Activated CD4-positive, alpha-beta T cell treated with anti-CD3 and anti-CD28 coated beads for 48 hours (primary cell): ENCODE data around the gene LAMA3.
A peak's percentile ranks its signal among the peaks of the same experiment; 100 is the strongest.

Experiments
- DNase-seq: peaks from one replicate; pipeline ENCODE4 v3.0.0-alpha.2; 2020

The LAMA3 gene

DNA sequence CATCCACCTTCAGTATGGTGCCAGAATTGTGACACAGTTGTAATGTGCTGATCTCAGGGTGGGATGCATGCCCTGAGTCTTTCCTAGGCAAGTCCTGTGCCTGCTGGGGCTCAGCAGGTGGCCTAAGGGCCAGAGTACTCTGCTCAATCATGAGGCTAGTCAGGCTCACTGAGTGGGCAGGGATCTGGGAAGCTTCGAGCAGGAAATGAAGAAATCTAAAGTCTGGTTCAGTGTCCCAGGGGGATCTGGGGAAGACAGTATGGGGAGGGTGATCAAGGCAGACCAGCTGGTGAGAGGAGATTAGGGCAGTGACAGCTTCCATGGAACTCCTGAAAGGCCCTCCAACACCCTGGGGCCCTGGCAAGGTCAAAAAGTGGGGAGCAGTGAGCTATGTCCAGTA, 17.7 kb upstream of the LAMA3 start:
- DNase-seq = no peak

DNA sequence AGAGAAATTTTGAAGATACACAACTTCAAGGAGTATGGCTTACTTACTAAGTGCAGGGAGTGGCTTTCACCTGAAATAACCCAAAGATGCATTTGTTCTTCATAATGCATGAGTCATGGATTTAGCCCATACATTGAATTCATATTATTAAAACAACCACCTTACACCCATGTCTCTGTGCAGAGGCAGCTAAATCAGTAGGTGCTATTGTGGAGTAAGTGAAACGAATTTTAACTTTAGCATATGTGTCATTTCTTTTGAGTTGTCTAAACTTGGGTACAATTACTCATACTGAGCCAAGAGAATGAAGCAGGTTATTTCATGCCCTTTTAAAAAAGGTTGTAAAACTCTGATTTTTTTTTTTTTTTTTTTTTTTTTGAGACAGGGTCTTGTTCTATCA, 15.5 kb upstream of the LAMA3 start:
- DNase-seq = peak; percentile 23

- no peak for DNase-seq
These were observed 14.0 kb upstream of the LAMA3 start for GRCh38 chr18:23675236-23675635.

DNA sequence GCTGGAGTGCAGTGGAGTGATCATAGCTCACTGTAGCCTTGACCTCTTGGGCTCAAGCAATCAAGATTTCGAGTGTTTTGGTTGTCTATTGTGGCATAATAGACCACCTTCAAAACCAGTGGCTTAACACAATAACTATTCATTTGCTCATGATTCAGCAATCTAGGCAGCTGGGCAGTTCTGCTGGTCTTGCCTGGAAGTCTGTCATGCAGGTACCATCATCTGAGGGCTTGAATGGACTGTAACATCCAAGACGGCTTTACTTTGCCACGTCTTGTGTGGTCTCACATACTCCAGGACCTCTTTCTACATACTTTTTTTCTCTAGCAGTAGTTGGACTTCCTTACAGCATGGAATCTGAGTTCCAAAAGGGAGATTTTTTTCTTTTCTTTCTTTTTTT, 13.4 kb upstream of the LAMA3 start:
- DNase-seq = no peak

DNA sequence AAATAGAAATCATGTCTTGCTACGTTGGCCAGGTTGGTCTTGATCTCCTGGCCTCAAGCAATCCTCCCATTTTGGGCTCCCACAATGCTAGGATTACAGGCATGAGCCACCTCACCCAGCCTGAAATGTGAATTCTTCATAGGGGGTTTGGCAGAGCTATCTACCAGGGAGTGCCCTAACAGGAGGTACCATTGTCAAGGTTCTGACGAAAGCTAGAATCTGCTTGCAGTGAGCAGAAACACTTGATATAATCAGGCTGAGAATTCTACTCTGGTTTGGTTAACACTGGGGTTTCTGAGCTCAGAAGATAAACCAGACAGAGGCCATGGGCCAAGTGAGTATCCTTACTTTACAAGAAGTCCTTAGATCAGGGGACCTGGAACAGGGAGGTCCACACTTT, 7.2 kb upstream of the LAMA3 start:
- no peak for DNase-seq

GRCh38 chr18:23682472-23682871, 6.8 kb upstream of the LAMA3 start:
- no peak for DNase-seq

DNA sequence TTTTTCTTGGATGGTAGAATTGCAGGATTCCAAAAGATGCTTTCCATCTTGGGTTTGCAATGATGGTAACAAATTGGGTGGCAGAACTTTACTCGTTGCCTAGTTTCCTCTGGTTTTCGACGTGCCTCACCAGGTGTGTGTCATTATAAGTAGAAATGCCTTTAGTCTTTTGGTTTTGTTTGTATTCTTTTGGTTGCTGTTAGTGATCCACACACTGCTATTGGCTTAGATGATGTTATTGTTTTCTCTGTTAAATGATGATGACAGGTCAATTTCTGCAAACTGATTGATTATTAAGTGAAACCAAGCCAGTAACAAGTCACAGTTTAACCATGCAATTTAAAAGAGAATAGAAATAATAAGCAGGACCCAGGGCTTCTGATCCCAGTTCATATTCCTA, 6.1 kb upstream of the LAMA3 start:
- no peak for DNase-seq

DNA sequence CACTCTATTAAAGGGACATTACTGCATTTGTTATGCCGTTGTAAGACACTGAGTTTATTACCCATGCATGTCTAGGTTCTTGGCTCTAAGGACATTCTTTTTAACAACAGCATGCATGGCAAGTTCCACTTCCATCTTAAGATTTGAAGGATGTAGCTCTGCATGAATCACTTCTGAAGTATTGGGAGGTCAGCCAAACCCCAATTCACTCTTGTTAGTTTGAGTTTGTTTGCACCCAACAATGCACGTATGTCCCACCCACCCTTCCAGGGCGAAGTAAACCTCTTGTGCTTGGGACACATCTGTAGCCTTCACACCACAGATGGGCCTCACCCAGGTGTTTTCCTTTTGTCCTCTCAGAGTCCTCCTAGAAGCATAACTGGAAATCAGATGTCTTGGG, 5.6 kb upstream of the LAMA3 start:
- no peak for DNase-seq

DNA sequence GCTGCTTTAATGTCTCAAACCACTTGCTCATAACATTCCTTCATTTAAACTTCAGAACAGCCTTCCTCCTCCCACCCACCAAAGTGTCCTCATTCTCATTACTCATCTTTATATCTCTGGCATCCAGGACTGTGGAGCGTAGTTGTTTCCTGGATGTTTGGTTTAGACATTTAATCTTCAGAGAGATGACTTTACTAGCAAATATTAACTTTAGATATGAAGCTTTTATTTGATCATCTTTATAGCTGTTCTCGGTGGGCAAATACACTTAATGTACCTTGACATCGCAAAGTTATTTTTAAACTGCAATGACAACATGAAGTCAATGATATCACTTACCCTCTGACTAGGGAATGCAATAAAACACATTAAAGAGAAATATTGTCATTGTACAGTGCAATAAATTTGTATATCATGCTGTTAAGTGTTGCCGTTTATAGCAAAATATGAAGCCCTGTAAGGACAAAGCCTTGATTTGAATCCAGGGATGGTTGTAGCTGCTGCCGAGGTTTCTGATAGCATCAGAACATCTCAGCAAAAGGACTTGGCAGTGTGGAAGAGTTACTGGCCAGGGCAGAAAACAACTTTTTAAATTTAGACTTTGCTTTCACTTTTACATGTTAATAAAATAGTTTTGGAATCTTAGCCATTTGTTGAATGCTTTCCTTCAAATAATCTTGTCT, 4.6 kb upstream of the LAMA3 start:
- no peak for DNase-seq

DNA sequence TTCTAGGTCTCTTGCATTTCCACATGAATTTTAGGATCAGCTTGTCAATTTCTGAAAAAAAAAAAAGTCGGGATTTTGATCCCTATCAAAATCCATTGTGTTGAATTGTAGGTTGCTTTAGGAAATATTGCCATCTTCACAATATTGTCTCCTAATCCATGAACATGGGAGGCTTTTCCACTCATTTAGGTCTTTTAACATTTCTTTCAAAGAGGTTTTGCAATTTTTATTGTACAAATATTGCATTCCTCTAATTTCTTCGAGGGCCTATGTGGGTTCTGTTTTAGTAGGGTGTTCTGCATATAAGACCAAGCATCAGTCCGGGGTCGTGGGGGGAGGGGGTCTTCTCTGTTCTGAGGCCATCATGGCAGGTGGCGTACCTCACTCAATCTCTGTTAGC, 725 bp upstream of the LAMA3 start:
- DNase-seq = no peak

GRCh38 chr18:23689616-23690504, 607 bp downstream of the LAMA3 start:
- peak; percentile 14 for DNase-seq

GRCh38 chr18:23690505-23691068, 1.3 kb downstream of the LAMA3 start:
- DNase-seq = no peak

- DNase-seq = no peak
These were observed 4.6 kb downstream of the LAMA3 start for GRCh38 chr18:23693846-23694245.

GRCh38 chr18:23694637-23695430, 5.6 kb downstream of the LAMA3 start:
- no peak for DNase-seq

DNA sequence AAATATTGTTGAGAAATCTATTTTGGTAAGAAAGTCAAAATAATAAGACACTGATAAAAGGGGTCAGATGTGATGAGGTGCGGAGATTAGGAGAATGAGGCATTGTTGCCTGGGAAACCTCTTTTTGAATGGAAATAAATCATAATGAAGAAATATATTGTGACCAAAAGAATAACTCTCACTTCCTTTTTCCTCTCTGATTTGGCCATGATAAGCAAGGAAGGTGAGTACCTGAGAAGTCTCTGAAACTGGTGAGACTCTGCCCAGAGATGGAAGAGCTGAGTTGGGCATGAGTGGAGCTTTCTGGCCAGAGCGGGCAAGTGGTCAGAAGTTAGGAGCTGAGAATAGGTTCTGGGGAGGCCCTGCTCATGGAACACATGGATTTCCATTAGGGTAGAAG, 11.8 kb downstream of the LAMA3 start:
- no peak for DNase-seq

GRCh38 chr18:23701544-23702064, 12.4 kb downstream of the LAMA3 start:
- DNase-seq = no peak

DNA sequence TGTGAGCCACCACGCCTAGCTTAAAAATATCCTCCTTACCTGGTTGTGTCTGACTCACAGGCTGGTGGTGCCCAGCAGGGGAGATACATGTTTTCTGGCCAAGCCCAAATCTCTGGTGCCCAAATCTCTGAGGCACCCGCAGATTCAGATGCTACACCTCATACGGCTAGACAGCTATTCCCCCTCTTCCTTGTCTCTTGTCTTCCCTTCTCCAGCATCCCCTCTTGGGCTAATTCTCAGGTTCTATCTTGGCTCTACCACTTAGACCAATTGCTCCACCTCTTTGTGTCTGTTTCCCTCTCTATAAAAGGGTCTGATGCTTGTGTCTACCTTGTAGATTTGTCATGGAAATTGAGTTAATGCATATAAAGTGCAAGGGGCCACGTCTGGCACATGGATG, 13.4 kb downstream of the LAMA3 start:
- DNase-seq = no peak

DNA sequence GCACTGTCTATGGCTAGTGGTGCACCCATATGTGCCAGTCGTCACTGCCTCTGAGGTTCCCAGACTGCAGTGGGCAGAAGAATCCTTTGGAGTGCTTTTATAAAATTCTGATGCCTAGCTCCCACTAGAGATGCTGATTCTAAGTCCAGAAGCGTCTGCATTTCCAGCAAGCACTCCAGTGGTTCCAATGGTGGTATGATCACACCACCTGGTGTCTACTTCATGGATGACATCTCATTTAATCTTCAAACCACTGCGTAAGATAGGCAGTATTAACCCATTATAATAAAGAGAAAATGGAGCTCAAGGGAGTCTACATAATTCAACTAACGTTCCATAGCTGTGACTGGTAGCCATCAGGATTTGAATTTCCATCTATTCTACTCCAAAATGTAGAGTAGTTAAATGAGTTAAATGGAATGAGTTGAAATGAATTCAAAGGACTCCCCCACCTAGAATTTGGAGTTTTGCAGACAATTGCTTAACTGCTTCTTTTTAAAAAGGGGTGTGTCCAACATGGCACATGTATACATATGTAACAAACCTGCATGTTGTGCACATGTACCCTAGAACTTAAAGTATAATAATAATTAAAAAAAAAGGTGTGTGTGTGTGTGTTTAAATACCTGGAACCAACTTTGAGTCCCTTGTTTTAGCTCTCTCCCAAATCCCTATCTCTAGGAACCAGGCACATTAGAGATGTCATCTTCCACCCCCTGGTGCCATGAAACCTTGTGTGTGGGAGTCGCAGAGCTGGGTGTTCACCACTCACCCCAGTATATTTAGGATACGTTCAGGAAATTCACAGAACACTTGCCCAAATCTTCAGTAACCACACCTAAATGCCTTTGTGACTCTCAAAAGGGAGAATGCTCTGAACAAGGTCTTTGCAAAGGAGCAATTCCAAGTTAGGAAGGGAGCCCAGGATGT, 14.1 kb downstream of the LAMA3 start:
- DNase-seq = peak; percentile 26

- DNase-seq = no peak
These were observed 14.7 kb downstream of the LAMA3 start for GRCh38 chr18:23703987-23704384.

- no peak for DNase-seq
These were observed 15.6 kb downstream of the LAMA3 start for GRCh38 chr18:23704806-23705205.

- no peak for DNase-seq
These were observed 17.9 kb downstream of the LAMA3 start for GRCh38 chr18:23706971-23707640.
